VCaP (cell line): ENCODE data around the gene QSOX2.

Experiments used
- H3K27ac ChIP-seq: fragments of 450-650 bp; 2 replicates; pipeline ENCODE4 v1.5.1; 2017
- TF ChIP-seq, protein P1 (sequence below): fragments of 450-650 bp; conservative IDR thresholded peaks from 2 replicates; pipeline ENCODE4 v1.5.1; 2017; ENCODE audit warnings: mild to moderate bottlenecking, moderate library complexity

The QSOX2 gene

DNA sequence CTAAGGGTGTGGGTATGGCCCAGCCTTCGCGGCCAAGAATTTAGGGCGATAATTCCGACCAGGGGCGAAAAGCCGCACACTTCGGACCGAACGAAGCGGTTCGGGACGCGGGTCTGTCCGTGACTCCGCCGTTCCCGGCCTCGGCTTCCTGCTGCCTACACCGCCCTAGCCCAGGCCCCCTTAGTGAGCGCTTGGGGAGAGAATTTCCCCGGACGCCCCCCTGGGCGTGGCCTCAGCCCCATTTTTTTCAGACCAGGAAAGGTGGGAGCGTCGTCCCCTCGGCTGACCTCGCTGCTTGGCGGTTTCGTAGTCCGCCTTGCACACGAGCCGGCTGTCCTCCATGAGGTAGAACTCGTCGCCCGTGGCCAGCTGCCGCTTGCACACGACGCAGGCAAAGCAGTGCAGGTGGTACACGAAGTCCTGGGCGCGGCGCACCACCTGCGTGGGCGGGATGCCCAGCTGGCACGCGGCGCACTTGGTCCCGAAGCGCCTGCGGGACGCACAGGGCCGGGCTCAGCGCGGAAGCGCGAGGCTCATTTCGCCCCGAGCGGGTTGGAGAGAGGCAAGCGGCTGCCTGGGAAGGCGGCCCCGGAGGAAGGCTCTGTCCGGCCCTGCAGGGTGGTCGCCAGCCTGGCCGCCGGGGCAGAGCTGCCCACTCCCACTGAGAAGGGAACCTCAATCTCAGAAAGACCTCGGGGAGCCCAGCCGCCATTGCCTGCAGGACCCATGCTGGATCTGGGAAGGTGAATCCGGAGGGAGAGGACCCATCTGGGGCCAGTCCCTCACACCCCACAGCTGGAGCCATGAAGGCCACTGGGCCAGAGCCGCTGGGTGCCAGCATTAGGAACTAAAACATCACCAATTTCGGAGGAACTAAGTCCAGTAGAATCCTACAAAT lies 46.0 kb downstream of the QSOX2 start:
- no peak overlapping the region for H3K27ac ChIP-seq
- TF ChIP-seq, protein P1, sequence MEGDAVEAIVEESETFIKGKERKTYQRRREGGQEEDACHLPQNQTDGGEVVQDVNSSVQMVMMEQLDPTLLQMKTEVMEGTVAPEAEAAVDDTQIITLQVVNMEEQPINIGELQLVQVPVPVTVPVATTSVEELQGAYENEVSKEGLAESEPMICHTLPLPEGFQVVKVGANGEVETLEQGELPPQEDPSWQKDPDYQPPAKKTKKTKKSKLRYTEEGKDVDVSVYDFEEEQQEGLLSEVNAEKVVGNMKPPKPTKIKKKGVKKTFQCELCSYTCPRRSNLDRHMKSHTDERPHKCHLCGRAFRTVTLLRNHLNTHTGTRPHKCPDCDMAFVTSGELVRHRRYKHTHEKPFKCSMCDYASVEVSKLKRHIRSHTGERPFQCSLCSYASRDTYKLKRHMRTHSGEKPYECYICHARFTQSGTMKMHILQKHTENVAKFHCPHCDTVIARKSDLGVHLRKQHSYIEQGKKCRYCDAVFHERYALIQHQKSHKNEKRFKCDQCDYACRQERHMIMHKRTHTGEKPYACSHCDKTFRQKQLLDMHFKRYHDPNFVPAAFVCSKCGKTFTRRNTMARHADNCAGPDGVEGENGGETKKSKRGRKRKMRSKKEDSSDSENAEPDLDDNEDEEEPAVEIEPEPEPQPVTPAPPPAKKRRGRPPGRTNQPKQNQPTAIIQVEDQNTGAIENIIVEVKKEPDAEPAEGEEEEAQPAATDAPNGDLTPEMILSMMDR, result no peak

GRCh38 chr9:136198605-136199083 lies 47.0 kb downstream of the QSOX2 start:
- TF ChIP-seq, protein P1, result no peak
- H3K27ac ChIP-seq, result no peak overlapping the region

DNA sequence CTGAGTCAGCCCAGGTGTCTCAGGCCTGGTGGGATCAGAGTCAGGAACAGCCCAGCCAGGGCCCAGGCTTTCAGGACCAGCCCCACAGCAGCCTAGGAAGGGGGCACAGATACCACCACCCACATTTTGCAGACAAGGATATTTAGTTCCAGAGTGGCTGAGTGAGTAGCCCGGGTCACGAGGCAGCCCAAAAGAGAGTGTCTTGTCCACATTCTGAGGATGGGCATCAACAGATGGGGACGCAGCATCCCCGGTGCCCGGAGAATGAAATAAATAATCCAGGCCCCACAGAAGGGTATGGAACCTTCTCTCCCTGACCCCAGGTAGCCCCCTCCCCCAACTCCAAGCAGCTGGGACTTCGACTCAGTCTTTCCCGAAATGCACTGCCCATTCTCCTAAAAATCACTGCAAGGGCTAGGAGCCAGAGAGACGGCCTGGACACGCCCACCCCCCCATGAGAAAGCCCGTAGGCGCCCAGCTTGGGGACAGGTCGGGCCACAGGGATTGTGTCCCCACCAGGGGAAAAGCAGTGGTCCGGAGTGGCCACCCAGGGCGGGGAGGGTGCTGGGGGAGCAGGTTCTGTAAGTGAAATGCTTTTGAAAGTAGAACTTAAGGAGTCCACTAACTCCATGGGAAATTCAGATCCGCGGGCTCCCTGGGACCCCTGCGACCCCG lies 47.5 kb downstream of the QSOX2 start:
- TF ChIP-seq, protein P1, result no peak
- no peak overlapping the region for H3K27ac ChIP-seq

DNA sequence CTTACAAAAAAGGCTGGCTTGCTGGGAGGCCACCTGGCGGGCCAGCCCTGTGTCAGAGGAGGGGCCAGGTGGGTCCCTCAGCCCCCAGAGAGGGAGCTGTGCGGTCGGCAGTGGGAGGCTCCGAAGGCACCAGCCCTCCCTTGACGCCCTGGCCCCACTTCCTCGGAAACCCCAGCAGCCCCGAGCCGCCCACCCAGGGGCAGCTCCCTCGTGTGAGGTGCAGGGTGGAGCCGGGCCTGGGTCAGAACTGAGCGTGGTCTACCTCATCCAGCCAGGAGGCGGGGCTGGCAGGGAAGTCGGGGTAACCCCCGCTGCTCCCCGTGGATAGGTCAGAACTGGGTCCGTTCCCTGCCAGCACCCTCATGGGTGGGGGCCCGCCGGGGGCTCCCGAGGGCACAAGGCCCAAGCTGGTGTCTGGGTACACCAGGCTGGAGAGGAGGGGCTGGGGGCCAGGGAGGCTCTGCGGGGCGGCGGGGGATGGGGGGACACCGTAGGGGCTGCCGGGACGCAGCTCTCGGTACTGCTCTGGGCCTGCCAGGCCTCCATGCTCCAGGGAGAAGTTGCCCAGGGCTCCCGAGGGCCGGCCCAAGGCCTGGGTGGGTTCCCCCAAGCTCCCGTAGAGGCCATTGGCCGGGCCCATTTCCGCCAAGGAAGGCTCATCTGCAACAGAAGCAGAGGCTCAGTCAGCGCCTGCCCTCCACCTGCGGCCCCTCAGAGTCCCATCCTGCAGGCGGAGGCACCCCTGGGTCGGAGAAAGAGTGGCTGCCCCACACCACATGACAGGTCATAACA lies 48.3 kb downstream of the QSOX2 start:
- TF ChIP-seq, protein P1, result no peak
- H3K27ac ChIP-seq, result no peak overlapping the region

DNA sequence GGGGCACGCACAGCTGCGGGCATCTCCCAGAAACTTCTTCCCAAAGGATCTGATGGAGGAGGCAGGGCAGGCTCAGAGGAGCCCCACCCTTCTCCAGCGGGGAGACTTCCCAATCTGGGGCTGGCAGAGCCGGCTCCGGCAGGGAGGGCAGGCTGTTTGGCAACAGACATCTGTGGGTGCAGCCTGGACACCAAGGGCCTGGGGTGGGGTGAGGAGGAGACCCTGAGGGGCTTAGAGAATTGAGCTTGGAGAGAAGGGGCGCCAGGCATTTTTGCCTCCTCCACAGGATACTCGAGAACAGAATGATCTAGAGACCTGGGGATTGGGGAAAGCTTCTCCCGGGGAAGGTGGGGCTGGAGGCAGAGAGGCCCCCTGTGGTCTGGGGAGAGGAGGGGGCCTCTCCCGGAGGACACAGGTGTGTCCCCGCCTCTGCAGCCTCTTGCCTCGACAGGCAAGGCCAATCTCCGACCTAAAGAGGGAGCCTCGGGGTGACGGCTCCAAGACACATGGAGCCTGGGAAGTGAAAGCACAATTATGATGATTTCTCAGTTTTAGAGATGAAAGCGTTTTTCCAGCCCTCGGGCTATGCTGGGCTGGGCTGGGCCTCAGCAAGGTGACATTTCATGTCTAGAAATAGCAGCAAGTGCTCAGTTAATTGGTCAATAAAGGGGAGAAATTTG lies 49.1 kb downstream of the QSOX2 start:
- TF ChIP-seq, protein P1, result no peak
- no peak overlapping the region for H3K27ac ChIP-seq

GRCh38 chr9:136194540-136194939 lies 51.1 kb downstream of the QSOX2 start:
- TF ChIP-seq, protein P1, result no peak
- no peak overlapping the region for H3K27ac ChIP-seq
